Progenitor cell of endocrine pancreas (in vitro differentiated cells): Measurements from ENCODE around the gene CD79B. TPM values are rescaled to one million over a fixed set of nuclear protein-coding genes. Genes with fewer than 3 reads are reported as not detected.
A peak's percentile ranks its signal among the peaks of the same experiment; 100 is the strongest.
"Not testable (repeated sequence)": the region's sequence is repeated elsewhere in the genome, so short reads cannot be mapped to it uniquely, and the experiment has no call there.

ENCODE experiments used
- DNase-seq: peaks from one replicate; pipeline ENCODE4 v3.0.0; 2021; ENCODE audit warnings: low spot score; ENCODE audit not compliant: unreplicated experiment
- H3K27ac Mint-ChIP-seq: 2 replicates; pipeline ENCODE4 v1.8.0; 2021; ENCODE audit warnings: mild to moderate bottlenecking, moderate library complexity, mixed read lengths
- H3K27me3 Mint-ChIP-seq: 2 replicates; pipeline ENCODE4 v1.8.0; 2021; ENCODE audit warnings: mixed read lengths
- H3K36me3 Mint-ChIP-seq: 2 replicates; pipeline ENCODE4 v1.8.0; 2022; ENCODE audit warnings: mixed read lengths; ENCODE audit not compliant: insufficient read depth
- H3K4me1 Mint-ChIP-seq: 2 replicates; pipeline ENCODE4 v1.8.0; 2021; ENCODE audit warnings: low read depth, mixed read lengths
- H3K4me3 Mint-ChIP-seq: 2 replicates; pipeline ENCODE4 v1.8.0; 2021; ENCODE audit warnings: low read depth, mild to moderate bottlenecking, moderate library complexity, mixed read lengths
- H3K9me3 Mint-ChIP-seq: 2 replicates; pipeline ENCODE4 v1.8.0; 2021; ENCODE audit warnings: low read depth, mixed read lengths
- total RNA-seq: library from RNA; stranded (reverse); gene quantifications from 2 replicates; pipeline ENCODE4 v1.2.1, GENCODE V29; 2021
- TF ChIP-seq, protein P1 (sequence below): fragments of 200-600 bp; sonication (generic); IDR thresholded peaks from one replicate; pipeline ENCODE4 v1.5.0; 2021; ENCODE audit warnings: antibody characterized with exemption, mild to moderate bottlenecking; ENCODE audit not compliant: unreplicated experiment

CD79B gene
- total RNA-seq, 1 donor from 2014 or later: not detected

DNA sequence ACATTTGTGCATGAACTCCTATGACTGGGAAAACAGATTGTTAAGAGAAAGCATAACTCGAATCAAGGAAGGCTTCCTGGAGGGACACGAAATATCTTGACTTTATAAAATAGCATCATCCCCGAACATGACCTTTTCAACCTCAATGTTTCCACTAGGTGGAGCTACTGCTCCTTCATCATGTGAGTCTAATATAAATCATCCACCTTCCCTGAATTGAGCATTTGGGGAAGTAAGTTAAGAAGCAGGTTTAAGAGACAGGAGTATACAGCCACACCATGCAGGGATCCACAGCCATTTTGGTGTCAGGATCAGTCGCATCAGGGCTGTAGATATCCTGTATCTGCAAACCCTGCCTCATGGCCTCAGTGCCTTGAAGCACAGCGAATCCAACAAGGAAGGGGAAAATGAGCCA, 28.3 kb downstream of the CD79B start:
- H3K4me3 Mint-ChIP-seq, H3K9me3 Mint-ChIP-seq, H3K36me3 Mint-ChIP-seq, H3K27ac Mint-ChIP-seq, DNase-seq, H3K4me1 Mint-ChIP-seq: not testable (repeated sequence)
- TF ChIP-seq, protein P1, sequence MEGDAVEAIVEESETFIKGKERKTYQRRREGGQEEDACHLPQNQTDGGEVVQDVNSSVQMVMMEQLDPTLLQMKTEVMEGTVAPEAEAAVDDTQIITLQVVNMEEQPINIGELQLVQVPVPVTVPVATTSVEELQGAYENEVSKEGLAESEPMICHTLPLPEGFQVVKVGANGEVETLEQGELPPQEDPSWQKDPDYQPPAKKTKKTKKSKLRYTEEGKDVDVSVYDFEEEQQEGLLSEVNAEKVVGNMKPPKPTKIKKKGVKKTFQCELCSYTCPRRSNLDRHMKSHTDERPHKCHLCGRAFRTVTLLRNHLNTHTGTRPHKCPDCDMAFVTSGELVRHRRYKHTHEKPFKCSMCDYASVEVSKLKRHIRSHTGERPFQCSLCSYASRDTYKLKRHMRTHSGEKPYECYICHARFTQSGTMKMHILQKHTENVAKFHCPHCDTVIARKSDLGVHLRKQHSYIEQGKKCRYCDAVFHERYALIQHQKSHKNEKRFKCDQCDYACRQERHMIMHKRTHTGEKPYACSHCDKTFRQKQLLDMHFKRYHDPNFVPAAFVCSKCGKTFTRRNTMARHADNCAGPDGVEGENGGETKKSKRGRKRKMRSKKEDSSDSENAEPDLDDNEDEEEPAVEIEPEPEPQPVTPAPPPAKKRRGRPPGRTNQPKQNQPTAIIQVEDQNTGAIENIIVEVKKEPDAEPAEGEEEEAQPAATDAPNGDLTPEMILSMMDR: peak; percentile 61
- peaks cover 29% of the 10 kb centered on the region for H3K27me3 Mint-ChIP-seq

DNA sequence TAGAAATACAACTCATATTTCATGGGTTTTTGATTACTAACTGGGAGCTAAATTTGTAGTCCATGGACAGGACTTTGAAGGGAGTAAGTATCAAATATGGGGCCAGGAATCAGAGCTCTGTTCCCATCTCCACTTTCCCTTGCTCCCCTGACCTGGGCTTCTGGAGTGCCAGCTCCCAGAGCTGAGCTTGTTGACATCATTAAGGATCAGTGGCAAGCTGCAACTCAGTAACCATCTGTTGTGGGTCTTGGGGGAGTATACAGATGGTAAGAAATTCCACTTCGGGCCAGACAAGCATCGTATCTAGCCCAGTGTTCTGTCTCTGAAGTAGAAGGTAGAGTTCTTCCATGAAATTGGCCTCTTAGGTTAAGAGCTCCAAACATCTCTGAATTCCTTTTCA, 30.2 kb downstream of the CD79B start:
- not testable (repeated sequence) for H3K27ac Mint-ChIP-seq, H3K4me3 Mint-ChIP-seq, H3K9me3 Mint-ChIP-seq, H3K4me1 Mint-ChIP-seq, DNase-seq, H3K36me3 Mint-ChIP-seq
- H3K27me3 Mint-ChIP-seq: peaks cover 15% of the 10 kb centered on the region

DNA sequence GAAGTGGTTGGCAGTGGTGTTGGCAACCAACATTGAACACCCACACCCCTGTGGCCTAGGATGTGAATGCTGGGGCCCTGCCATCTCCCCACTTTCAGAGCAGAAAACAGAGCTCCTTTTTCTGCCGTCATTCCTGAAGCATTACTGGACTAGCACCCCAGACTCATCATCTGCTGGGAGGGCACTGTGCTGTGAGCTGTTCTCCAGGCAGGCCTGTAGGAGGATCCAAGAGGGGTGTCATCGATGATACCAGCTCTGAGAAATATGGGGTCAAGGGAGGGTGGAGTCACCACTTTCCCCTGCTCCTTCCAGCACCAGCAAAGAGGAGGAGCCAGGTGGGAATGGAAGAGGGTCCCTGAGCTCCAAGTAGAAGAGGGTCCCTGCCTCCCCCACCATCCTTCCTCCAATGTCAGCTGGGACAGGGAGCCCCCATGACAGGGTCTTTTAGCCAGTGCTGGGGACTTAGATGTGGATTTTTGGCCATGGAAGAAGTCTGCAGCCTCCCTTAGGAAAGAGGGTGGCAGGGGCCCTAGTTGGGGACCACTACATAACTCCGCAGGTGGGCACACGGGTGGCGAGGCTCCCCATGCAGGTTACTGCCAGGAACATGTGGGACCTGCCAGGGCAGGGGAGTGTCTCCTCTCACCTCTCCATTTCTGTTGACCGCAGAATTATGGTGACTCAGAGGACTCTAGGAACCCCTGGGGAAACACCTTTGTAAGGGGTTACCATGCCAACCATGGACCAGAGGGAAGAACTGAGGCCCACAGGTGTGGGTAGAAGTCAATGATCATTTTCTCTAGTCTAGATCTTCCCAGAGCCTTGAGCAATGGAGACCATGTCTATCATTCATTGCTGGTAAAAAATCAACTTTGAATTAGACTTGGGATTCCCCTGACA, 33.0 kb downstream of the CD79B start:
- not testable (repeated sequence) for DNase-seq, H3K36me3 Mint-ChIP-seq, H3K4me1 Mint-ChIP-seq, H3K27ac Mint-ChIP-seq, H3K9me3 Mint-ChIP-seq, H3K4me3 Mint-ChIP-seq
- peaks cover 14% of the 10 kb centered on the region for H3K27me3 Mint-ChIP-seq

DNA sequence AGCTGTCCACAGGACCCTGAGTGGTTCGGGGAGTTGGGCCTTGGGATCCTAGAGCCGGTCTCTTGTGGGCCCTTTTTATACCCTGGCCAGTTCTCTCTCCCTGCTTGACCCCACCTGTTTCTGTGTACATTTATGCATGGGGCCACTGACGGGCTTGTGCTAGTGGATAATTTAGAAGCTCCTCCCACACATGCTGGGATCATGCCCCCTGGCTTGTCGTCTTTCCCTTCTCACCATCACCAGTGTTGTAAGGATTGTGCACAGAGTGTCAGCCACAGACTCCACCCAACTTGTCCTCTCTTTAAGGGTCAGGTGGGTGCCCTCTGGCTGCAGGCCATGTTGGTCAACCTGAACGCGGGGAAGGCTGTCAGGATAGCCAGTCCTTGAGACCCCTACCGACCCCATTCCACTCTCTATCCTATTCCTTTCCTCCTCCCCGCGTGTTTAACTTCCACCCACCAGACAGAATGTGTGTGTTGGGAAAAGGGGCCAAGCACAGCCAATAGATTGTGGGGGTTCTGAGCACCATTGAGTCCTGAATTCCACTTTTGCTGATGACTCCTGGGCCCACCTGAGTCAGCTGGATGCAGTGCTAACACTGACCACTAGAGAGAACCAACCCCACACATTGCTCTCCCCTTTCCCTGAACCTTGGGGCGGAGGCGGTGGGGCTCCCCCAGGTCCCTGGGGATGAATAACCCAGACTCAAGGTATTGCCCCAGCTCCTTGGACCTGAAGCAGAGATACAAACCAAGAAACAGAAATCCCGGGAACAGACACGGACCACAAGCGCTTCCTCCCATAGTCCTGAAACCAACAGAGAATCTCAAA, 35.4 kb downstream of the CD79B start, which contains the start of gene CSH1:
Gene CSH1, minus strand, starts transcription at position 51 of the 831 bp plus-strand sequence. CDS start 63 bp downstream, outside the sequence.
- not testable (repeated sequence) for H3K27ac Mint-ChIP-seq, H3K36me3 Mint-ChIP-seq, H3K4me1 Mint-ChIP-seq, DNase-seq, H3K9me3 Mint-ChIP-seq, H3K4me3 Mint-ChIP-seq
- H3K27me3 Mint-ChIP-seq: peaks cover 16% of the 10 kb centered on the region

DNA sequence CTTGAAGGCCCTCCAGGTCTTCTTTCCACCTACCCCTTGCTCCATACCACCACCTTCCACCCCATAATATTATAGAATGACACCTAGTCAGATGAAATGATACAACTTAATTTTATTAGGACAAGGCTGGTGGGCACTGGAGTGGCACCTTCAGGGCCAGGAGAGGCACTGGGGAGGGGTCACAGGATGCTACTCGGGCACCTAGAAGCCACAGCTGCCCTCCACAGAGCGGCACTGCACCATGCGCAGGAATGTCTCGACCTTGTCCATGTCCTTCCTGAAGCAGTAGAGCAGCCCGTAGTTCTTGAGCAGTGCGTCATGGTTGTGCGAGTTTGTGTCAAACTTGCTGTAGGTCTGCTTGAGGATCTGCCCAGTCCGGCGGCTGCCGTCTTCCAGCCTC, 37.3 kb downstream of the CD79B start:
- H3K4me1 Mint-ChIP-seq, H3K4me3 Mint-ChIP-seq, H3K36me3 Mint-ChIP-seq, H3K27me3 Mint-ChIP-seq, H3K9me3 Mint-ChIP-seq, DNase-seq, H3K27ac Mint-ChIP-seq: not testable (repeated sequence)

DNA sequence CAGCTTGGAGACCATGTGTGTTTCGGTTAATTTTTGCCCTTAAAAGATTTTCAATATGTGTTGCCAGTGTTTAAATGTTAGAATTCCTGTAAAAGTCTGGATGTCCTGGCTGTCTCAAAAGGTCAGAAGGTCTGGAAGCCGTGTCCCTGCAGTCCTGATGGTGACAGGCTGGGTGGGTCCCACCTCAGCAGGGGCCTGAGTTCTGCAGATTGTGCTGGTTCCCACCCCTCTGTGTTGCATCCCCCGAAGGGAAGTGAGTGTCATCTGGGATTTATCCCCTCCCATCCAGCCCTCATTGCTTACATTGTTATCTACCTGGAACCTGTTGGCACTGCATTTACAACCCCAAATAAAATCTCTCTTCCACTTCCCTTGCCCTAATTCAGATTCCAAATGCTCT, 38.1 kb downstream of the CD79B start:
- H3K4me3 Mint-ChIP-seq, DNase-seq, H3K4me1 Mint-ChIP-seq, H3K9me3 Mint-ChIP-seq, H3K36me3 Mint-ChIP-seq, H3K27ac Mint-ChIP-seq: not testable (repeated sequence)
- H3K27me3 Mint-ChIP-seq: peaks cover 10% of the 10 kb centered on the region

DNA sequence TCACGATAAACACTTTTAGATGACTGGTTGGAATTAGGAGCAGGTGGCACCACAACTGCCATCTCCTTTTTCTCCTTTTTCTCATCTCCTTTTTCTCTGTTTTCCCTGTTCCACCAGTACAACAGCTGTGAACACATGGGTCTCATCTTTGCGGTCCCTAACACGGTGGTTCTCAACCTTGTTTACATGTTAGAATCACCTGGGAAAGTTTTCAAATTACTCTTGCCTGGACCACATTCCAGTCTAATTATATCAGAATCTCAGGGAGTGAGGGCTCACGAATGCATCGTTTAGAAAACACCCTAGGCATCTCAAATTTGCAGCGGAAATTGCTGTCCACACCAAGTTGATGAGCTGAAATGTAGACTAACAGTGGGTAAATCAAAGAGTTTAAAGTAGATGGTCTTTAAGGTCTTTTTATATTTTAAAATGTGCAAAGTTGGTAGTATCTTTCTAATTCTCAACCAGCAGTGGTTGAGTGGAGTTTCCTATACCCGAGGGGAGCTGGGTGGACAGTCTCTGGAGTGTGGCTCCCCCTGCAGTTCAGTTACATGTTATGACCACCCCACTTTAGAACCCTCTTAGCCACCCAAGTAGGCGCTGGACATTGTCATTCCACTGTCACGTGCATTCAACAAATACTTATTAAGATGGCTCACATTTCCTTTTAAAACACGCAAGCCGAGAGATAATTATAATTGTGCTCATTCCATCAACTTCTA, 39.7 kb downstream of the CD79B start:
- peaks cover 15% of the 10 kb centered on the region for H3K27me3 Mint-ChIP-seq
- H3K27ac Mint-ChIP-seq, H3K4me3 Mint-ChIP-seq, DNase-seq, H3K4me1 Mint-ChIP-seq, H3K36me3 Mint-ChIP-seq, H3K9me3 Mint-ChIP-seq: not testable (repeated sequence)
- TF ChIP-seq, protein P1: peak; percentile 50
